ENCODE measurements around the gene XCL1. TPM values are rescaled to one million over a fixed set of nuclear protein-coding genes. Genes with fewer than 3 reads are reported as not detected.

Gene XCL1
- total RNA-seq, 3 donors from 2014 or later = 0.33 TPM; not detected in 2

GRCh38 chr1:168607872-168608428 lies 31.5 kb downstream of the XCL1 start:
- no peak for DNase-seq (ENCODE audit: low spot score in 2 of 2)
- Histone ChIP-seq H3K4me3 (no peak overlapping the region), H3K9me3 (no peaks in the 10 kb centered on the region), H3K27ac (peak overlapping the region in 1 of 2 donors; percentile 75), H3K27me3 (no peaks in the 10 kb centered on the region), H3K36me3 (no peaks in the 10 kb centered on the region), H3K4me1 (peaks cover 4 to 11% of the 10 kb centered on the region in 2 donors)
- intact Hi-C loops (cut with DNase I; ENCODE audit: low total_unique reads) = loop anchor here (1.0 kb wide), 1 partner anchor 23 kb away; no protein-coding TSS in a partner anchor
- no peak for TF ChIP-seq POLR2AphosphoS5 (IDR thresholded peaks at IDR 0.05)
- no peak for TF ChIP-seq POLR2A (IDR thresholded peaks at IDR 0.05)
- no peak for TF ChIP-seq CTCF (IDR thresholded peaks at IDR 0.05)

GRCh38 chr1:168608796-168609715 lies 32.7 kb downstream of the XCL1 start:
- Histone ChIP-seq H3K27me3 (no peaks in the 10 kb centered on the region), H3K4me3 (peak overlapping the region in 2 of 3 donors; percentile 10 to 55), H3K27ac (peak overlapping the region; percentile 40 to 75), H3K4me1 (peaks cover 4 to 11% of the 10 kb centered on the region in 2 donors), H3K9me3 (no peaks in the 10 kb centered on the region), H3K36me3 (no peaks in the 10 kb centered on the region)
- intact Hi-C loops (cut with DNase I; ENCODE audit: low total_unique reads) = loop anchor here (1.0 kb wide), 1 partner anchor 24 kb away; no protein-coding TSS in a partner anchor
- DNase-seq (ENCODE audit: low spot score in 2 of 2) = peak; percentile 59 to 68
- TF ChIP-seq POLR2A (IDR thresholded peaks at IDR 0.05) (no peak), CTCF (IDR thresholded peaks at IDR 0.05) (no peak), POLR2AphosphoS5 (IDR thresholded peaks at IDR 0.05) (peak in 1 of 3 donors; percentile 18)

GRCh38 chr1:168609741-168610510 lies 33.5 kb downstream of the XCL1 start:
- no peaks in the 10 kb centered on the region for H3K27me3 ChIP-seq
- H3K9me3 ChIP-seq = no peaks in the 10 kb centered on the region
- no peaks in the 10 kb centered on the region for H3K36me3 ChIP-seq
- H3K27ac ChIP-seq = peak overlapping the region in 1 of 2 donors; percentile 75
- H3K4me1 ChIP-seq = peaks cover 4 to 11% of the 10 kb centered on the region in 2 donors
- DNase-seq (ENCODE audit: low spot score in 2 of 2) = no peak
- no peak for TF ChIP-seq POLR2AphosphoS5 (IDR thresholded peaks at IDR 0.05)
- TF ChIP-seq POLR2A (IDR thresholded peaks at IDR 0.05) = no peak
- TF ChIP-seq CTCF (IDR thresholded peaks at IDR 0.05) = no peak
- H3K4me3 ChIP-seq = peak overlapping the region in 2 of 3 donors; percentile 10 to 55
- intact Hi-C loops (cut with DNase I; ENCODE audit: low total_unique reads) = no loop called here

- DNase-seq (ENCODE audit: low spot score in 2 of 2) = no peak
- intact Hi-C loops (cut with DNase I; ENCODE audit: low total_unique reads) = no loop called here
- Histone ChIP-seq H3K4me3 (no peak overlapping the region), H3K9me3 (no peaks in the 10 kb centered on the region), H3K4me1 (peaks cover 4 to 11% of the 10 kb centered on the region in 2 donors), H3K27me3 (no peaks in the 10 kb centered on the region), H3K27ac (no peak overlapping the region), H3K36me3 (no peaks in the 10 kb centered on the region)
- TF ChIP-seq POLR2A (IDR thresholded peaks at IDR 0.05) (no peak), POLR2AphosphoS5 (IDR thresholded peaks at IDR 0.05) (no peak), CTCF (IDR thresholded peaks at IDR 0.05) (no peak)
Observed at GRCh38 chr1:168613038-168613451, 36.6 kb downstream of the XCL1 start.

Data from breast epithelium (tissue), 4 donors.